Glomerular visceral epithelial cell (primary cell): ENCODE measurements around the gene CHRNA3.
"Not testable (repeated sequence)": the region's sequence is repeated elsewhere in the genome, so short reads cannot be mapped to it uniquely, and the experiment has no call there.

Experiments used
- DNase-seq: peaks from one replicate; pipeline ENCODE4 v3.0.0-alpha.2; 2016; ENCODE audit errors: extremely low spot score

Gene CHRNA3

DNA sequence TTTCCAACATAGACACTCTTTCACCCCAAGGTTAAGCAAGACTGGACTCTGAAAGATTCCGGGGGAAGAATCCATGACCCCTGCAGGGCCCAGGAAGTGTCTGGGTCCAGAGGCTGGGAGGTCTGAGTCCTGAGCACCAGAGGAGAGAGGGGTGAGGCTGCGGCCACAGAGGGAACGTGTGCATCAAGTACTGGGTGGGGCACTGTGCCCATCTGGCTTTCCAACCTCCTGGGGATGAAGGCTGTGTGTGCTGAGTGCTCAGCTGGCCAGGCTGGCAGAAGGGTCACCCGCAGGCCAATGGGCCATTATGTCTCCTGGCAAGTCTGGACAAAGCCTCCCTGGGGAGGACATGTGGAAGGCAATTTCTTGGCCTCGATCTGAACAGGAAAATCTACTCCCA is 3.3 kb downstream of the CHRNA3 start:
- no peak for DNase-seq

- no peak for DNase-seq
These were observed 3.7 kb downstream of the CHRNA3 start for GRCh38 chr15:78617076-78617475.

DNA sequence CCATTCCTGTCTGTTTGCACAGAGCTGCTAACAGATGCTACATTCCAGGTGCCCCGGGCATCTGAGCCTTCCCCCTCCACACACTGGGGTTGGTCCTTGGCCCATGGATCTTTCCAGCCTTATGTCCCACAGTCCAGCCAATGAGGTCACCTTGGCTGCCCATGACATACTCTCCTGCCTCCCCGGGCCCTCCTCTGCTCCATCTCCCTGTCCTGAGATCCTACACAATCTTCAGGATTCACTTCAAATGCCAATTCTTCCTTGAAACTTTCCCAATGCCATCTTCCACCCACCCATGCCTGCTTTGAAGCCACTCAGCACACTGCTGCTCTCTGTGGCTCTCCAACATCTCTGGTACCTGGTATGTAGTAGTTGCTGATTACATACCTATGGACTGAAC is 4.3 kb downstream of the CHRNA3 start:
- DNase-seq, result no peak

DNA sequence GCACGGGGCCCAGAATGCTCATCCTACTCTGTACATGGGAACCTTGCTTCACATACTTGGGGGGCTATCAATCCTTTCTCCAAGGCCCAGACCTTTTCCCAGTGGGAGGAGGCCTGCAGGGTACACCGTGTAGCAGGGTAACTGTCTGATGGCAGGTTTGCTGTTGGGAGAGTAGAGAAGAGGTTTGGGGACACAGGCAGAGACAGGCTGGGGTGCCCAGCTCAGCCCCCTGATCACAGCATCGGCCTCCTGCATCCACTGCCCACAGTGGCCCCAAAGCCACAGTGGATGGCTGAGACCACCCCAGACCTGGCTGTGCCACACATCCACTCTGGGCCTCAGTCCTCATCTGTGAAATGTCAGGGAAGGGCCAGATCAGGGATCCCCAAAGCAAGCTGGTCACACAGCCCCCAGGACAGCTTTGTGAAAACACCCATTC is 5.6 kb downstream of the CHRNA3 start:
- DNase-seq, result no peak

DNA sequence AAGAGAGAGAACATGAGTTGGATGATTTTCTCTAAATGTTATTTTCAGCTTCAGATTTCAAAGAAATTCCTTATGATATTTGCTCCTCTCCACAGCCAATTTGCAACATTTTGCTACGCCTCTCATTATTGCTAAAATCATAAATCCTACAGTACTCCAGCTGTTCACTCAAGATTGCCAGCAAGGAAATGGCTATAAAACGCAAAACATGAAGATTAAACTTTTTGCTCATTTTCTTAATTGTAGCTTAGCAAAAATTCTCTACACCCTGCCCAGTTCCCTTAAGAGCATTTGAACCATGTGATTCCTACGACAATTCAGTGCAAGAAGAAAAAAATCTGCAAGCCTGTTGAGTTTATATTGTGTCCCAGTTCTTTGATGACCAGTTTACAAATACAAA is 6.8 kb downstream of the CHRNA3 start:
- DNase-seq, result no peak

- DNase-seq, result not testable (repeated sequence)
These were observed 11.2 kb downstream of the CHRNA3 start for GRCh38 chr15:78609551-78609950.

GRCh38 chr15:78605680-78606079 is 15.1 kb downstream of the CHRNA3 start:
- no peak for DNase-seq

DNA sequence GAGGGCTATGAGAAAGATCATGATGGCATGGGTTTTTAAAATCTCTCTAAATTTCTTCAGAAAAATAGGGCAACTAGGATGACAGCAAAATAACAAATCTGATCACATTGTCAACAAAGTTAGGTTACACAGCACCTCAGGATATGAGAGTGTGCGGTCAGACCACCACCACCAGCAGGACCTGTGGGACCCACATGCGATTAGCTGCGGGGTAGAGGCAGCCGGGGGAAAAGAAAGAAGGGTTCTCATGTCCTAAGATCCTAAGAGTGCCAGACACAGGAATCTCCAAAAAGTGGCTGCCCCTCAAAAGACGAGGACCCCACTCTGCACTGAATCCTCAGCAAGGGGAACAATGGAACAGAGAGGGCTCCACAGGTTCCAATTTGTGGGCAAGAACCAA is 15.6 kb downstream of the CHRNA3 start:
- DNase-seq, result no peak

DNA sequence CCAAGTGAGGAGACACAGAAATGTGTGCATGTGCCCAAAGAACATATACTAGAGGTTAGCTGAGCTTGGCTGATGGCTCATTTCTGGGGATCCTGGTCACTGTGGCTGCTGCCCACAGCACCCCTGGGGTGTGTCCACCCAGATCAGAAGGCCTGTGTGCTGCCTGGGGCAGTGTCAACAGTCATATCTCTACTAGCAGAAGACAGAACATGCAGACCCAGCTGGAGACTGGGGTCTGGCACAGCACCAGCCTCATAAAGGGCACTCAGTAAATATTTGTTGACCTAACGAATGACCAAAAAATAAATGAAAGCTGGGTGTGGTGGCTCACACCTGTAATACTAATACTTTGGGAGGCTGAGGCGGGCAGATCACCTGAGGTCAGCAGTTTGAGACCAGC is 16.4 kb downstream of the CHRNA3 start:
- no peak for DNase-seq

DNA sequence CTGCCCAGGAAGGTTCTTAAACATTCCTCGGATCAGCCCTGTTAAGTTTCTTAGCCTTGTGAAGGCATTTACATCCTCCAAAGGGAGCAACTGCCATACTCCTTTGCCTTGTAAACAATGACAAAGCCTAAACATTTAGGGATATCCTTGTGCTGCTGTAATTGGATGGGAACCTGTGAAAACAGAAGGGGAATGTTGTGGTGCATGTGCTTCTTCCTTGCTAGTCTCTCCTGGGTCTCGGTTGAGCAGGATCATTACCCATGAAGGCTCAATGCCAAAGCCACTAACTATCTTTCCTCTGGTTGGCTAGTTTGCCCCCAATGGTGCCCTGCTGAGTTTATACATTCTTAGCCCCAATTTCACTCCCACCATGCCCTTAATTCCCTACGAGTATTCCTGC is 17.3 kb downstream of the CHRNA3 start:
- peak; percentile 6 for DNase-seq

DNA sequence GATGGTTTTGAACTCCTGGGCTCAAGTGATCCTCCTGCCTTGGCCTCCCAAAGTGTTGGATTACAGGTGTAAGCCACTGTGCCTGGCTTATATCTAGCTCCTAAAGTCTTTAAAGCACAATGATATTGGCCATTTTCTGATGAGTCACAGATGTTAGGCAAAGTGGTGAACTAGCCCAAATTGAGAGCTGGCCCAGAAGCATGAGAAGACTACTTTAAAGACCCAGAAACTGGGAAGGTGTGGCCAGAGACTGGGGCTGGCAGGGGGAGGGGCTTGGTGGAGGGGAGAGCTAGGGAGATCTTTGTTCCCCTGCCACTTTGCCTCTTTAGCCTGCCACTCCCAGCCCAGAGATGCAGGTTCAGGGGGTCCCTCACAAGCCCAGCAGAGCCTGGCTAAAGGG is 21.6 kb downstream of the CHRNA3 start:
- DNase-seq, result no peak

DNA sequence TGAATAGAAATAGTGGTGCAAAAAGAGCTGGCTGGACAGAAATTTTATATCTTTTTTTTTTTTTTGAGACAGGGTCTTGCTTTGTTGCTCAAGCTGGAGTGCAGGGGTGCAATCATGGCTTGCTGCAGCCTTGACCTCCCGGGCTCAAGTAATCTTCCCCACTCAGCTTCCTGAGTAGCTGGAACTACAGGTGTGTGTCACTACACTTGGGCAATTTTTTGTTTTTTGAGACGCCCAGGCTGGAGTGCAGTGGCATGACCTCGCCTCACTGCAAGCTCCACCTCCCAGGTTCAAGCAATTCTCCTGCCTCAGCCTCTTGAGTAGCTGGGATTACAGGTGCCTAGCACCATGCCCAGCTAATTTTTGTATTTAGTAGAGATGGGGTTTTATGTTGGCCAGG is 22.4 kb downstream of the CHRNA3 start:
- DNase-seq, result no peak

DNA sequence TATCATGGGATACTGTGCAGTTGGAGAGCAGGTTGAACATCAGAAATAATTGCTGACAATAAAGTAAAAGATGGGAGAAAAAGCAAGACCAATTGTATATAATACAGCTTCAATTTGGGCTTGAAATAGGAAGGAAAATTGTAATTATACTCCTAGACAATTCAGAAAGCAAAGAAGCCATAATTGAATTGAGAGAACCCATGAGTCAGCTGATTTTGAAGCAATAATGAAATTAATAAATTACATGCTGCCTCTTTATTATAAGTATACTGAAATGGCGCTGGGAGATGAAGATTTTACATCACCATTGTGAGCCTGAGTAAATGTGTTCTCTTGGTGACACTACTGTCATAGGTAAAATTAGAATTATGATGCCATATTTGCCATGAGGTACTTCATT is 23.2 kb downstream of the CHRNA3 start:
- no peak for DNase-seq

DNA sequence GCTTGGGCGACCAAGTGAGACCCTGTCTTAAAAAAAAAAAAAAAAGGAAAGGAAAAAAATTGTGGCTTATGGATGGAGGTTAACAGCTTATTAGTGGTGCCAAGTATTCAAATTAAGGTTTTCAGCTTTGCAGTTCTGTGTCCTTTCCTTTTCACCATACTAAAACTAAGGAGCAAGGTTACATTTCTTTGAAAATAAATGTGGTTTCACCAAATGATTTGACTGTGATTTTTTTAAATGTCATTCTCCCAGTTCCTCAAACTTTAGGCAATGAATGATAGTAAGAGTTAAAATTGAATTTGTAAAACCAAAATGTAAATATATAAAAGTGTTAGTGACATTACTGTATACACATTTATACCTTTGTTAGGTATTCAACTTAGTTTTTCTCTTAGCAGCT is 45.9 kb downstream of the CHRNA3 start:
- DNase-seq, result no peak

- no peak for DNase-seq
These were observed 47.4 kb downstream of the CHRNA3 start for GRCh38 chr15:78573416-78573815.

DNA sequence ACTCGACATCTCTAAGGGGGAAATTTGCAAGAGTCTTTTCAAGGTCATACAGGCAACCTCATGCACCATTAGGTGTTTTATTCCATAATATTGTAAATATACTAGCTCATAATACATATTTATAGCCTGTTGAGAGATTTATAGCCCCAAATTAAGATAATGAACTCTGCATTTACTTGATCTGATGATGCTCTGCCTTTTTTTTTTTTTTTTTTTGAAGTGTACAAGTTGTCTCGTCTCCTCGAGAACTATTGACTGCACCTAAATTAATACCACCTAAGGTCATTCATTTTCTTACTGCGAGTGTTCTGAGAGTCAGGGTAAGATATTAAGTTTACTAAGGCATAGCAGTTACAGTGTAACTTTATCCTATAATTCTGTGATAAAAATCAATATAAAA is 49.4 kb downstream of the CHRNA3 start:
- DNase-seq, result no peak

DNA sequence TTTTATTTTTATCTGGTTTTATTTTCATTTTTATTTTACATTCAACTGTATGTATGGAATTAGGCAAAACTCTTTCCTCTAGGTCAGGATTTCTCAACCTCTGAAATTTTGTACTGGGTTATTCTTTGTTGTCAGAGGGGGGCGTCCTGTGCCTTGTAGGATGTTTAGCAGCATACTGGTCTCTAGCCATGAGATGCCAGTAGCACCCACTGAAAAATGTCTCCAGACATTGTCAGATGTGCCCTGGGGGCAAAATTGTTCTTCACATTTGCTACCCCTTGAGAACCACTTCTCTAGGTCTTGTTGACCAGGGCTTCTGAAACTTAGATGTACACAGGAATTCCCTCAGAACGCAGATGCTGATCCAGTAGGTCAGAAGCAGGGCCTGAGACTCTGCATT is 50.1 kb downstream of the CHRNA3 start:
- no peak for DNase-seq

- DNase-seq, result no peak
These were observed 53.3 kb downstream of the CHRNA3 start for GRCh38 chr15:78567531-78567930.

GRCh38 chr15:78565951-78566774 is 54.6 kb downstream of the CHRNA3 start:
- DNase-seq, result peak; percentile 47

- DNase-seq, result peak; percentile 97
These were observed 55.5 kb downstream of the CHRNA3 start, which contains the start of gene CHRNA5 for GRCh38 chr15:78565097-78565950. Gene CHRNA5, plus strand, starts transcription at chr15:78565520. Its CDS starts 200 bp downstream, at chr15:78565720.

DNA sequence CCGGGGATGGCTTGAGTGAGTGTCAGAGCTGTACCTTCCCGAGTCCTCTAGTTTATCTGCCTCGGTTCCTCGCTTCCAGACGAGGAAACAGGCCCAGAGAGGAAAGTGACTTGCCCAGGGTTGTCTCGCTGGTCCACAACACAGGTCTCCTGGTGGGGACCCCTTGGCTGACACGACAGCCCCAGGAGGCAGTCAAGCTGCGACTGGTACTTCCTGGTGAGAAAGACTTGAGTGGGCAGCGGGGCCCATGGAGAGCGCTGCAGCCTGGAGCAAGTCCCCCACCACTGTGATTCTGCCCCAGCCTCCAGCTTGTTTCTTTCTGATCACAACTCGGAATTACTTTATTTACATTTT is 56.1 kb downstream of the CHRNA3 start:
- no peak for DNase-seq

DNA sequence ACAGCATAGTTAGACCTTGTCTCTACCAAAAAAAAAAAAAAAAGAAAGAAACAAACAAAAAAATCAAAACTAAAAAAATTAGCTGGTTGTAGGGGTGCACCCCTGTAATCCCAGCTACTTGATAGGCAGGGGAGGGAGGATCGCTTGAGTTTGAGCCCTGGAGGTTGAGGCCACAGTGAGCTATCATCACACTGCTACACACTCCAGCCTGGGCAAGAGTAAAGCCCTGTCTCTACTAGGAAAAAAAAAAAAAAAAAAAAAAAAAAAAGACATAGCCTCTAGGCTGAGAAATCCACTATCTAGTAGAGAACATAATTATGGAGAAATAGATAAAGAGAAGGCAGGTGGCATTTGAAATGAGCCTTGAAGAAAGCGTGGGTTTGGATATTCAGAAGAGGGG is 57.7 kb downstream of the CHRNA3 start:
- no peak for DNase-seq

GRCh38 chr15:78561490-78561889 is 59.3 kb downstream of the CHRNA3 start:
- DNase-seq, result no peak
